Ammon's horn (tissue), 1 donor: ENCODE results near the gene TASOR2.
A peak's percentile ranks its signal among the peaks of the same experiment; 100 is the strongest.

Experiments
- DNase-seq: peaks from one replicate; pipeline ENCODE4 v3.0.0-alpha.2; 2016; ENCODE audit warnings: low spot score

TASOR2 gene

DNA sequence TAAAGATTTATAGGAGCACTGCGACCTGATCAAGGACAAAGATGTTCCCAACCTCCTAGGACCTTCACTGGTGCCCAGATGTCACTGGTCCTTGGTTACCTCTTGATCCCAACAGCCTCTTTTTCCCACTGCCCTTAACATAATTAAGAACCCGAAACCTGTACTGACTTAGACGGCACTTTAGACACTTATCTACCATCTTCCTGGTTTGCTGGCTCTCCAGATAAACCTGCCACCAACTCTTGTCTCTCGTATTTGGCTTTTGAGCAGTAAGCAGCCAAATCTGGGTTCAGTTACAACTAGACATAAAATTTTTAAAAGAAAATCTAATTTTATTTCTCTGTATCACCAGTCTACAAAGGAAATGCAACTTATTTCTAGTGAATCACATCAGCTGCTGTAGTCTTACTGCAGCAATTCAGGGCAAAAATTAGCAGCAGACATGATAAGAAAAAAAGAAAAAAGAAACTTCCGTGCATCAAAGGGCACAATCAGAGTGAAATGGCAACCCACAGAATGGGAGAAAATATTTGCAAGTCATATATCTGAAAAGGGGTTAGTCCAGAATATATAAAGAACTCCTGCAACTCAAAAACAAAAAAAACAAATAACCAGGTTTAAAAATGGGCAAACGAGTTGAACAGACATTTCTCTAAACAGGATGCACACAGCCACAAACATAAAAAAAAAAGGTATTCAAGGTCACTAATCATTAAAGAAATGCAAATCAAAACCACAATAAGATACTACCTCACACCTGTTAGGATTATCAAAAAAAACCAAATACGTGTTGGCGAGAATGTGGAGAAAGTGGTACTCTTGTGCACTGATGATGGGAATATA lies 27.7 kb upstream of the TASOR2 start:
- no peak for DNase-seq

- DNase-seq: no peak
Observed at GRCh38 chr10:5658871-5659618, 25.6 kb upstream of the TASOR2 start.

- no peak for DNase-seq
Observed at GRCh38 chr10:5659702-5660528, 24.7 kb upstream of the TASOR2 start.

DNA sequence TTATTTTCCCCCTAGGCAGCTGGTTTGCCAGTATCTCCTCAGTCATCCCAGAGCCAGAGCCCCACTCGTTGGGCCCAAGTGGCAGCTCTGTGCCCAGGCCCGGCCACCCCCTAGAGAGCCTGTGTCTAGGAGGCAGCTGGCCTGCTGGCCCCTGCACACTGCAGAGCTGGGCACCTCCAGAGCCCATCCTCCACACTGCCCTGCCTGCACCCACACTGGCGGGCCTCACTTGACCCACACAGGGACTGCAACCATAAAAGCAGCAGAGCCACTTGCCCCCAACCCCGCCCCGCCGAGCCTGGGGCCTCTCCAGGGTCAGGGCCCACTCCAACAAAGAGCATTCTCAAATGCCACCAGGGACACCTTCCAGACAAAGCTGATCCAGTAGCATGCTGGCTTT lies 23.6 kb upstream of the TASOR2 start:
- no peak for DNase-seq

DNA sequence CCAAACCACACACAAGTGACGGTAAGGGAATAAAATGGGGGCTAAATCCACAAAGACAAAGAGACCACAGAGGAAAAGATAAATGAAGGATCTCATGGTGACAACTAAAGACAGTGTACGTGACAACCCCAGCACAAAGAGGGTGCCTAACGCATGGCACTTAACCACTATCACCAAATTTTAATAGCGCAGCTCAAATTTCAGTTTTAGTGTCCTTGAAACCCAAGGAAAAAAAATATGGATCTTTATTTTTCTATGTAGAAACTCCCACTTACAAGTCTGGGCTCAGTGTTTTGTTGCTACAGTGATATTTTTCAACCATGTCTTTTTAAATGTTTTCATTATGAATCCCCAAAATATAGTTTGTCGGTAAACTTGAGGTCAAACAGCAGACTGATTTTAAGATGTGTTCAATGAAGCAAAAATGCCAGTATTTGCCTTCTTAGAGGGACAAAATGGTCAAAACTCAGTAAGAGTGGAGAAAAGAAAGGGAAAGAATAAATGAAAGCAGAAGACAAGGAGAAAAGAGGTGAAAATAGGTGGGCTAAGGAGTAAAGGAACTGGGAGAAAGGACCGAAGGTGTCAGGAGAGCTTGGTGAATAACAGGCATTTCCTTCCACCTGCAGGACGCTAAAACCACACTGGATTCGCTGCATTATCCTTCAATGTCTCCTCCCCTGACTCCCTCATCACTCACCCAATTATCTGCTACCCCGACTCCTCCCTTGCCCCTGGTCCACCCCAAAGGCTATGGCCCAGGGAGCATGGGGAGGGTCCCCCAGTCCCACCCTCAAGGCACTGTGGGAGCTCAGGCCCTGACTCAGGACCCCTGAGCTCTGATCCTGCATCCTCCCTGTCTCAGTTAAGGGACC lies 21.7 kb upstream of the TASOR2 start:
- DNase-seq: no peak

GRCh38 chr10:5663692-5664427 lies 20.8 kb upstream of the TASOR2 start:
- no peak for DNase-seq

- DNase-seq: no peak
Observed at GRCh38 chr10:5665373-5666007, 19.1 kb upstream of the TASOR2 start.

DNA sequence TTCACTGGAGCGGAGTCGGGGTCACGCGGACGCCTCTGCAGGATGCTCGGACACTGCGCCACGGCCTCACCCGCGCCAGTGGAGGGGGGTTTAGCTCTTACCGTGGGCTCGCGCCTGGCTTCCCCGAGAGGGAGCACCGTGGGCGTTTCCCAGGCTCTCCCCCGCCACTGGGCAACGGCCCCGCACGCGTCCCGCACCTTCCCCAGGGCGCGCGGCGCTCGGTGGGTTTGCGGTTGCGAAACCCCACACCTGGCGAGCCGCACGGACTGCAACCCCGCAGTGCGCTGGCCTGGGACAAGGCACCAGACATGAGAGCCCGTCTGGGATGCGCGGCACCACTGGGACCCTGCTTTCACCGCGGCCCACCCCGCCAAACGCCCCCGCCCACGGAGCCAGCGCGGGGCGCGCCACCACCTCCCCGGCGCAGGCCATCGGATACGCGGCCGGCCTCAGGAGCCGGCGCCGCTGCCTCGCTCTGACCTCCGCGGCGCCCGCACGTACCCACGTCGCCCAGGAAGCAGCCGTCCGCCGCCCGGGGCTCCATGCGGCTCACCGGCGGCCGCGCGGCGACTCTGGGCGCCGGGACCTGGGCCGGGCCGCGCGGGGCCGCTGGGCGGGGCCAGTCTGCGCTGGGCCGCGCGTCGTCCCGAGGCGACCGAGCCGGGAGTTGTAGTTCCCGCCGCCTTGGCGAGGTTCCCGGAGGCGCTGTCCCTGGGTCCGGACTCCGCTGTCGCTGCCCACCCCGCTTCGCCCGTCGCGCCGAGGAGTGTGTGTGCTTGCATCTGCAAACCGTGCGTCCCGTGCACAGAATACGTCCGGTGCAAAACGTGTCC lies 18.4 kb upstream of the TASOR2 start, which contains the start of gene ASB13:
Gene ASB13 (minus strand): TSS at position 588 of the 833 bp plus-strand sequence. CDS start 44 bp downstream, at position 544.
- DNase-seq: peak; percentile 82

GRCh38 chr10:5666841-5667630 lies 17.6 kb upstream of the TASOR2 start:
- no peak for DNase-seq

- no peak for DNase-seq
Observed at GRCh38 chr10:5668429-5668828, 16.2 kb upstream of the TASOR2 start.

DNA sequence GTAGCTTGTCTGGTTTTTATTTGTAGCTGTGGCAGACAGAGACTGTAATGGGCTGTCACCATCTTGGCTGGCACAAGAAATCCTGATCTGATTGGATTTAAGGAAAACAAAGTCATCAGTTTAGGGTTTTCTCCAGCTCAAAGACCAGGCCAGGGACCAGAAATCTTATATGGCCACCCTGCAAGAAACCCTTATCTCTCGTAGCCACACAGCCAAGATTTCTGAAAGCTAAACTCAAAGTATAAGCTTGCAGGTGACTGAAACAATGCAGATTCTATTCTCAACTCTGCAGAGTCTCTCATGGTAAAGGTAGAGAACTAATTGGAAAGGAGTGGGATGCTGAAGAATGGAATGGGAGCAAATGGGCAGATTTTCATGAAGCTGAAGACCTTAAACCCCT lies 15.0 kb upstream of the TASOR2 start:
- DNase-seq: no peak

GRCh38 chr10:5670662-5671375 lies 13.8 kb upstream of the TASOR2 start:
- DNase-seq: no peak

GRCh38 chr10:5678397-5679036 lies 6.1 kb upstream of the TASOR2 start:
- no peak for DNase-seq

GRCh38 chr10:5679037-5679435 lies 5.6 kb upstream of the TASOR2 start:
- no peak for DNase-seq

- DNase-seq: no peak
Observed at GRCh38 chr10:5679606-5680005, 5.0 kb upstream of the TASOR2 start.

GRCh38 chr10:5681930-5682329 lies 2.7 kb upstream of the TASOR2 start:
- no peak for DNase-seq

DNA sequence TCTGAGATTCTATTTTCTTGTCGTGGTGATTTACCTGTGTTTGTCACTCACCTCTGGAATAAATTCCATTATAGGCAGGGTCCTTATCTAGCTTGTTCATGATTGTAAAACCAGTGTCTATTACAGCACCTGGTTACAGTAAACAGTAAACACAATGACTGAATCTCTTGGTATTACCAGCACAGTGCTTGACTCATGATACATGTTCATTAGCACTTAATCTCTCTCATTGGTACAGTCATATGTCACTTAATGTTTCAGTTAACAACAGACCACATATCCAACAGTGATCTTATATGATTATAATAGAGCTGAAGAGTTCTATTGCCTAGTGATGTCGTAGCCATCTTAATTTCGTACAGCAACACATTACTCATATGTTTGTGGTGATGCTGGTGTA lies 1.6 kb upstream of the TASOR2 start:
- no peak for DNase-seq
